Right atrium auricular region (tissue), 2 donors: ENCODE measurements around the gene P2RX3. TPM values are rescaled to one million over a fixed set of nuclear protein-coding genes. Genes with fewer than 3 reads are reported as not detected.
"Not testable (repeated sequence)": the region's sequence is repeated elsewhere in the genome, so short reads cannot be mapped to it uniquely, and the experiment has no call there.

Experiments
- DNase-seq: peaks from one replicate; pipeline ENCODE4 v3.0.0-alpha.2; 2019; ENCODE audit warnings: low spot score
- H3K27ac ChIP-seq, 2 donors: fragments of 200-600 bp; sonication (generic); 1 replicate in 1 of 2; 2 replicates in 1 of 2; pipeline ENCODE4 v1.5.1; 2016 to 2019
- H3K27me3 ChIP-seq, 2 donors: fragments of 200-600 bp; sonication (generic); one replicate each; pipeline versions ENCODE4 v1.5.1 to v1.6.0; 2017 to 2019
- H3K36me3 ChIP-seq: fragments of 200-600 bp; sonication (generic); one replicate; pipeline ENCODE4 v1.5.1; 2016
- H3K4me1 ChIP-seq, 2 donors: fragments of 200-600 bp; sonication (generic); one replicate each; pipeline versions ENCODE4 v1.5.1 to v1.6.0; 2017 to 2019
- H3K4me3 ChIP-seq, 2 donors: fragments of 200-600 bp; sonication (generic); 1 replicate in 1 of 2; 2 replicates in 1 of 2; pipeline ENCODE4 v1.5.1; 2017 to 2019; ENCODE audit warnings: mild to moderate bottlenecking in 1 of 2, moderate library complexity in 1 of 2
- H3K9me3 ChIP-seq, 2 donors: fragments of 200-600 bp; sonication (generic); one replicate each; pipeline ENCODE4 v1.5.1; 2019
- total RNA-seq, 2 donors: library from RNA; depleted of rRNA; stranded (reverse); fragments of >200 nt; gene quantifications; one replicate each; pipeline ENCODE4 v1.1.0, GENCODE V29; 2016
- TF ChIP-seq, protein P1 (sequence below), 2 donors: fragments of 200-600 bp; sonication (generic); IDR thresholded peaks; one replicate each; pipeline ENCODE4 v1.5.1; 2019; ENCODE audit warnings: antibody characterized with exemption in 2 of 2

P2RX3 gene
- total RNA-seq, 2 donors from 2014 or later = 1.4 TPM; not detected in 1

DNA sequence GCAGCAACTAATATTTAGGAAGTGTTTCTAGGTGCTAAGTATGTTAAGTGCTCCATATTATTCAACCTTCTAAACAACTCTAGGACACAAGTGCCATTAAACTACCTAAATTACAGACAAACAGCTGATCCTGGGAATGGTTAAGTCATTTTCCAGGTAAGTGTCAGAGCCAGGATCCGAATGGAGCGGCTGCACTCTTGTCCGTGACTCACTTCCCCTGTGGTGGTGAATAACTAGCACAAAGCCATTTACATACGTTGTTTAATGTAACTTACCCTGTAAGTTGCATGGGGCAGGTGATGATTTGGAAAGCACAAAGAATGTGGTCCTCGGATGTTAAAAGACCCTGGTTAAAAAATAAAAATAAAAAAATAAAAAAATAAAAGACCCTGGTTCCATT, 61.1 kb downstream of the P2RX3 start:
- no peaks in the 10 kb centered on the region for H3K4me1 ChIP-seq
- no peak for DNase-seq
- H3K27me3 ChIP-seq = no peaks in the 10 kb centered on the region
- no peaks in the 10 kb centered on the region for H3K36me3 ChIP-seq
- TF ChIP-seq, protein P1, sequence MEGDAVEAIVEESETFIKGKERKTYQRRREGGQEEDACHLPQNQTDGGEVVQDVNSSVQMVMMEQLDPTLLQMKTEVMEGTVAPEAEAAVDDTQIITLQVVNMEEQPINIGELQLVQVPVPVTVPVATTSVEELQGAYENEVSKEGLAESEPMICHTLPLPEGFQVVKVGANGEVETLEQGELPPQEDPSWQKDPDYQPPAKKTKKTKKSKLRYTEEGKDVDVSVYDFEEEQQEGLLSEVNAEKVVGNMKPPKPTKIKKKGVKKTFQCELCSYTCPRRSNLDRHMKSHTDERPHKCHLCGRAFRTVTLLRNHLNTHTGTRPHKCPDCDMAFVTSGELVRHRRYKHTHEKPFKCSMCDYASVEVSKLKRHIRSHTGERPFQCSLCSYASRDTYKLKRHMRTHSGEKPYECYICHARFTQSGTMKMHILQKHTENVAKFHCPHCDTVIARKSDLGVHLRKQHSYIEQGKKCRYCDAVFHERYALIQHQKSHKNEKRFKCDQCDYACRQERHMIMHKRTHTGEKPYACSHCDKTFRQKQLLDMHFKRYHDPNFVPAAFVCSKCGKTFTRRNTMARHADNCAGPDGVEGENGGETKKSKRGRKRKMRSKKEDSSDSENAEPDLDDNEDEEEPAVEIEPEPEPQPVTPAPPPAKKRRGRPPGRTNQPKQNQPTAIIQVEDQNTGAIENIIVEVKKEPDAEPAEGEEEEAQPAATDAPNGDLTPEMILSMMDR (IDR thresholded peaks at IDR 0.05) = no peak
- no peak overlapping the region for H3K4me3 ChIP-seq
- H3K27ac ChIP-seq = no peak overlapping the region
- H3K9me3 ChIP-seq = no peaks in the 10 kb centered on the region

DNA sequence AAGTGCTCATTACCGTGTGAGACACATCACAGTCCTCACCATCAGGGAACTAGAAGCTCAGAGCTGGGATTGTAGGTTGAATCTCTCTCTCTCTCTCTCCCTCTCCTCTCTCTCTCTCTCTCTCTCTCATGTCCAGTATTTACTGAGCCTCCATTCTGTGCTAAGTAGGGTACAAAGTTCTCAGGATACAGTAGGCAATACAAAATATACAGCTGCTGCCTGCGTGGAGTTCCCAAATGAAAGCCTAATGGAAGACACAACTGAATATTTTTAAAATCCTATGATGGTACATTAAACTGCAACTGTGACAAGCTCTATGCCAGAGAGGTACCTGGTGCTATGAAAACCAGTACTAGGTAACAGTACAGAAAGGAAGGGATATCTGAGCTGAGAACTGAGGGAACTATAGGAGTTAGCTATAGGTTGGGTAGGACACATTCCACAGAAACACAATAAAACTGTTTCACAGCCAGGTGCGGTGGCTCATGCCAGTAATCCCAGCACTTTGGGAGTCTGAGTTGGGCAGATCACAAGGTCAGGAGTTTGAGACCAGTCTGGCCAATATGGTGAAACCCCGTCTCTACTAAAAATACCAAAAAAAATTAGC, 61.9 kb downstream of the P2RX3 start:
- Histone ChIP-seq H3K27me3 (no peaks in the 10 kb centered on the region), H3K4me3 (no peak overlapping the region), H3K4me1 (no peaks in the 10 kb centered on the region), H3K36me3 (no peaks in the 10 kb centered on the region), H3K27ac (no peak overlapping the region), H3K9me3 (no peaks in the 10 kb centered on the region)
- no peak for DNase-seq
- TF ChIP-seq, protein P1 (IDR thresholded peaks at IDR 0.05) = no peak

DNA sequence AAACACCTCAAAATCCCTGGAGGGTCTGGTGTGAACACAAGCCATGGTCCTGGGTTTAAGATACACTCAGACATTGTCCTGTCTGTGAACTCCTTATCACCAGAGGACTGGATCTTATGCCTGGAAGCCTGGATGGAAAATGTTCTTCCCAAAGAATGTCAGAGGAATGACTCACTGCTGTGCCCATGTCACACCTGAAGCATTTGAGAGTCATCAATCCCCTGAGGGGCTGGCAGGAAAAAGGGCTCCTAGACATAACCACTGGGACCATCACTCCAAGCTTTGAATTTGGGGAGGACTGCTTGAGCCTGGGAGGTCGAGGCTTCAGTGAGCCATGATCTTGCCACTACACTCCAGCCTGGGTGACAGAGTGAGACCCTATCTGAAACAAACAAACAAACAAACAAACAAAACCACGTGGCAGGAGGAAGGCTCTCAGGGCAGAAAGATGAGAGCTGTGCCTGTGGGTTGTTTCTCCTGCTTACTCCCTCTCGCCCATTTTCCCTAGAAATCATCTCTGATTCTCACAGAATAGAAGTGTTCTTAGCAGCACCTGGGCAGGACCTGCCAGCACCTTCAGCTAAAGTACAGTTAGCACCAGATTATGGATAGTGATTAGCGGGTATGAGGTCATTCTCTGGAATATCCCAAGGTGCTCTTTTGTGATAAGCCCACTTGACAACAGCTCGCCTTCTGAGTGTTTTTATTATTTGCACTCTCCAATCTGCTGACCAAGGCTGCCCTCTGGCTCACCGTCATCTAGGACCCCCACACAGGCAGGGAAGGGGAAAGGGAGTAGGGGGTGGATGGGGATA, 64.2 kb downstream of the P2RX3 start:
- Histone ChIP-seq H3K9me3 (no peaks in the 10 kb centered on the region), H3K27ac (no peak overlapping the region), H3K36me3 (peaks cover 6% of the 10 kb centered on the region), H3K27me3 (no peaks in the 10 kb centered on the region), H3K4me3 (no peak overlapping the region), H3K4me1 (peaks cover 0 to 17% of the 10 kb centered on the region in 2 donors)
- TF ChIP-seq, protein P1 (IDR thresholded peaks at IDR 0.05) = no peak
- DNase-seq = no peak

DNA sequence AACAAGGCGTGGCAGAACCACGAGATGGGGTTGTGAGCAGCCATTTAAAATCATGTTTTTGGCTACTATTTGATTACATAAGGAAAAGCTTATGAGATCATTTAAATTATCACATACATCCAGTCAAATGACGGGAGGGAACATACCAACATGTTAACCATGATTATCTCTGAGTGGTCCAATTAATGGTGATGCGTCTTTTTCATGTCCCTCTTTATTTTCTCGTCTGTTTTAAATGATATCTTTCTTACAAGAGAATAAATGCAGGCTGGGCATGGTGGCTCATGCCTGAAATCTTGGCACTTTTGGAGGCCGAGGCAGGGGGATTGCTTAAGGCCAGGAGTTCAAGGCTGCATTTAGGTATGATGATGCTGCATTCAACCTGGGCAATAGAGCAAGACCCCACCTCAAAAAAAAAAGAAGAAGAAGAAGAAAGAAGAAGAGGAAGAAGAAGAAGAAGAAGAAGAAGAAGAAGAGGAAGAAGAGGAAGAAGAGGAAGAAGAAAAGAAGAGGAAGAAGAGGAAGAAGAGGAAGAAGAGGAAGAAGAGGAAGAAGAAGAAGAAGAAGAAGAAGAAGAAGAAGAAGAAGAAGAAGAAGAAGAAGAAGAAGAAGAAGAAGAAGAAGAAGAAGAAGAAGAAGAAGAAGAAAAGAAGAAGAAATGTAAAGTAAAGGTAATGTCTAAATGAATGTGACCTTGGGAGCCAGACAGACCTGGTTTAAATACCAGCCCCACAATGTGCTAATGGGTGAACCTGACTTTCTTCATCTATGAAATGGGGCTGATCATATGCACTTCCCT, 65.0 kb downstream of the P2RX3 start:
- H3K4me1 ChIP-seq = peaks cover 0 to 21% of the 10 kb centered on the region in 2 donors
- not testable (repeated sequence) for H3K9me3 ChIP-seq

DNA sequence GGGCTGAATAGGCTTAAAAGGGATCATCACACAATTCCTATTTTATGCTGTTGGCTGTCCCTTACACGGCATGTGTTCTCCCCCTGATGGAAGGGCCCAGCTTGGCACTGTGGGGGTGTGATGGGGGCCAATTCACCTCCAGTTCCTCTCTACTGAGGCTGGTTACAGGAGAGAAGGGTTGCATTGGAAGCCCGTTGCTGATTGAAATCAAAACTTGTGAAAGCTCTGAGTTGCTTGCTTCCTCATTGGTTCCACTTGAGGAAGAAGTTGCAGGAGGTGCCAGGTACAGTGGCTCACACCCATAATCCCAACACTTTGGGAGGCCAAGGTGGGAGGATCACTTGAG, 65.6 kb downstream of the P2RX3 start:
- TF ChIP-seq, protein P1 (IDR thresholded peaks at IDR 0.05) = no peak
- peaks cover 0 to 21% of the 10 kb centered on the region in 2 donors for H3K4me1 ChIP-seq
- no peak overlapping the region for H3K27ac ChIP-seq
- no peaks in the 10 kb centered on the region for H3K9me3 ChIP-seq
- no peak for DNase-seq
- H3K27me3 ChIP-seq = no peaks in the 10 kb centered on the region
- peaks cover 20% of the 10 kb centered on the region for H3K36me3 ChIP-seq
- no peak overlapping the region for H3K4me3 ChIP-seq

More for the DNA sequence above, 65.0 kb downstream of the P2RX3 start:
- not testable (repeated sequence) for H3K4me3 ChIP-seq, DNase-seq, H3K27me3 ChIP-seq, H3K27ac ChIP-seq
- H3K36me3 ChIP-seq = peaks cover 14% of the 10 kb centered on the region
